HG03196 (cell line): ENCODE measurements around the gene SLC7A10.
"Not testable (repeated sequence)": the region's sequence is repeated elsewhere in the genome, so short reads cannot be mapped to it uniquely, and the experiment has no call there.

ENCODE experiments used
- ATAC-seq: cut with Tn5 transposase; IDR thresholded peaks from one replicate; pipeline ENCODE4 v1.9.1; 2021; ENCODE audit not compliant: unreplicated experiment

Gene SLC7A10

DNA sequence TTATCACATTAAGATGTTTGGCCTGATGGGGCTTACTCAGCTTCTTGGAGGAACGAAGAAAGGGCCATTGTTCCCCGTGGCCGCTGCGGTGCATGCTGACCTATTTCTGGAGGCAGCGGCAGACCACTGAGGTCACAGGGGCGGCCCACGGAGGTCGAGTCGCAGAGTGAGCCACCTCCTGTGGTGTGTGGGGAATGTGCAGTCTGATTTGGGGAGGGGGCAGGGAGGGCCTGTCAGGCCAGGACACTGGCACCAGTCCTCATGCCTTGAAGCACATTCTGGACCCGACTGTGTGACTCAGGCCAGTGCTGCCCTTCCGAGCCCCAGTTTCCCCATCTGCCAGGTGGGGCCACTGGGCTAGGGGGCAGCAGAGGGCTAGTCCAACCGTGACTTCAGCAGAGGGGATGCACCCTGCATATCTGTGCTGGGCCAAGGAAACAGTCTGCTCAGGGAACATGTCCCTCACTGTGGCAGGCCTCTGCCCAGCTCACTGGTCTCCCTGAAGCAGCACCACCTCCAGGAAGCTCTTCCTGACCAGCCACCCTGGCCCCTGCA, 6.3 kb downstream of the SLC7A10 start:
- ATAC-seq: no peak

DNA sequence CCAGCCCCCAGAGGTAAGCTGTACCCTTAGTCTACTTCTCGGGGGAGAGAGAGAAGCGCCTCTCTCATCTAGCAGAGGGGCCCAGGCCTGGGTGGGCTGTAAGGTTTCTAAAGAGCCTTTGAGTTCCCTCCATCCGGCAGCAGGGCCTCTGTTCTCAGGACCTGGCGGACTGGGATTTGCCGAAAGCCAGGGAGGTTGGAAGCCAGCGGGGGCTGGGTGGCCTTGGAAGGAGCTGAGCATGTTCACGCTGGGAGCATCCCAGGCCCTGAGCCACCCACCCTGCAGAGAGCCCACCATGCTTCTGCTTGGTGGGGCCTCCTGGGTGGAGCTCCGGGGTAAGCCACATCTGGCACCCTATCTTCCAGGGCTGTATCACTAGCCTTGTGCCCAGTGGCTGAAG, 7.8 kb downstream of the SLC7A10 start:
- no peak for ATAC-seq

DNA sequence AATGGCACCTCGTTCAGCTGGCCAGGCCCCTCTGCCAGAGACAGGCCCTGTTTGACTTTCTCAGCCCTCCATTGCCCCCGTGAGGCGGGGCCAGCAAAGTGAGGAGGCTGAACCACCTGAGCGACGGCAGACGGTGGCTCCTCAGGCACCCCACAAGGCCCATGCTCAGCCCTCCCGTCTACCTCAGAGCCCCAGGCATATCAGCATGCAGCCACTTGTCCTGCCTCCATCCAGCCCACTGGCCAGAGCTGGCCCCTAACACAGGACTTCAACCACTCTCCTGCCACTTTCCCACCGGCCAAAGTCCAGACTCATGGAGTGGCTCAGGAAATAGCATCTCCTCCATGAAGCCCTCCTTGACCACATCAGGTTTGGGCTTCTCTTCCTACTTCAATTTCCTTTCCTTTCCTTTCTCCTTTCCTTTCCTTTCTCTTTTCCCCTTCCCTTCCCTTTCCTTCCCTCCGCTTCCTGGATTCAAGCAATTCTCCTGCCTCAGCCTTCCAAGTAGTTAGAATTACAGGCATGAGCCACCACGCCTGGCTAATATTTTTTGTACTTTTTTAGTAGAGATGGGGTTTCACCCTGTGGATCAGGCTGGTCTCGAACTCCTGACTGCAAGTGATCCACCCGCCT, 9.3 kb downstream of the SLC7A10 start:
- no peak for ATAC-seq

- ATAC-seq: no peak
These were observed 10.0 kb downstream of the SLC7A10 start for GRCh38 chr19:33215438-33216197.

DNA sequence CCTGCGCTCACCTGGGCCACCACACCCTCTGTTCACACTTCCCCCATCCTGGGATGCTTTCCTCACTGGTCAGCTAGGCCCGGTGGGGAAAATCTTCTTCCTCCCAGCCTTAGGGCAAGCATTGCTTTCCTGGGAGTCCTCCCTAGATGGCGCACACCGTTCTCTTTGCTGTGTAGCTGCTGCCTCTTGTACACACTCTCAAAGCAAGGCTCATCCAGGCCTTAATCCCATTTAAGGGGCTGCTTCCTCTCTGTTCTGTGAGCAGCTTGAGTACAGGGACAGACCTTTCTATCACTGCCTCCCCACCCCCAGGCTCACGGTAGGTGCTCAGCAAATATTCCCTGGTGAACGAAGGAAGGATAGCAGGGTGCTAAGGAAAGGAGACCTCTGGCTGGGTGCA, 11.1 kb downstream of the SLC7A10 start:
- ATAC-seq: no peak

DNA sequence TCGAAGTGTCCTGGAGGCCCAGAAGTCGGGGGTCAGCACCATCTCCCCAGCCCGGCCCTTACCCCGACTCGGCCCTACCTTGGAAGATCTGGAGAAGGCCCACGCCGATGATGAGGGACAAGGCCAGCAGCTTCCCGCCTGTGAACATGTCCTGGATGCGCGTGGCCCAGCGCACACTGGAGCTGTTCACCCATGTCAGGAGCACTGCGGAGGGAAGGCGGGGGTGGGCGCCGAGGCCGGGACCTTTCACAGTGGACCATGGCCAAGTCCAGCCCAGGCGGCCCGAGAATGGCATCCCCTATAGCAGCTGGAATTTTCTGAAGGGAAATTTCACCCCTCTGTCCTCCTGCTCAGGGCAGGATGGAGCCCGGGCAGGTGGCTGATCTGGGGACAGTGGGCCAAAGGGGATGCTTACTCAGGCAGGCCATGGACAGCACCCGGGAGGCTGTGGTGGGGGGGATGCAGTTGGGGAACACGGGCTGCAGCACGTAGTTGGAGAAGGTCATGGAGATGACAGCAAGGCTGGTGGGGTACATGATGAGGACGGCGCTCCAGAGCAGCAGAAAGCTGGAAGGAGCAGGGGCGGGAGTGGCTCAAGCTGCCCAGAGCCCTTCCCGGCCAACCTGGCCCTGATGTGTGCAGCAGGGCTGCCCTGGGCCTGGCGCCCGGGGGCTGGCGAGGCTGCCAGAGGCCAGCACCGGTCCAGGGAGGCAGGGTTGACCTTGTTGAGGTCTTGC, 13.0 kb downstream of the SLC7A10 start:
- no peak for ATAC-seq

GRCh38 chr19:33211794-33212435, 13.7 kb downstream of the SLC7A10 start:
- ATAC-seq: no peak

- no peak for ATAC-seq
These were observed 15.2 kb downstream of the SLC7A10 start for GRCh38 chr19:33210266-33210940.

GRCh38 chr19:33209850-33210230, 15.8 kb downstream of the SLC7A10 start:
- not testable (repeated sequence) for ATAC-seq

- no peak for ATAC-seq
These were observed 16.5 kb downstream of the SLC7A10 start for GRCh38 chr19:33208904-33209849.

DNA sequence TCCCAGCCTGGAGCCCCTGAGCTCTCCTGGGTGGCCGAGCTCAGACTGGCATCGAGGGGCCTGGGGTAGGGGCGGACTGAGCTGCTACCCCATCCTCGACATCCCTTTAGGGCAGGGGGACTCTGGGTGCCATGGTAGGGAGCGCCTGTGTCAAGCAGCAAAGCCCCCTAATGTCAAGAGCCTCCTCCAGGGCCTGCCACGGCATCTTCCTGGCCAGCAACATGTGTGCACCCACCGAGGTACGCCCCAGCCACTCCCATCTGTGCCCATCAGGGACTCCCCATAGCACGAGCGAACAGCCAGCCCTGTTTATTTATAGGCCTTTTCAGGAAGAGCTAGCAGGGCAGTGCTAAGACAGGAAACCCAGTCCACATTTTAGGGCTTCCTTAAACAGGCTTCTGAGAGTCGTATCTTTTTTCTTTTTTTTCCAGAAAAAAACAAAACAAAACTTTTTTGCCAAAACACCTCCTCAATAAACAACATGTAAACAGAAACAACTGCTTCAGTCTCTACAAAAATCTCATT, 17.2 kb downstream of the SLC7A10 start:
- ATAC-seq: no peak

DNA sequence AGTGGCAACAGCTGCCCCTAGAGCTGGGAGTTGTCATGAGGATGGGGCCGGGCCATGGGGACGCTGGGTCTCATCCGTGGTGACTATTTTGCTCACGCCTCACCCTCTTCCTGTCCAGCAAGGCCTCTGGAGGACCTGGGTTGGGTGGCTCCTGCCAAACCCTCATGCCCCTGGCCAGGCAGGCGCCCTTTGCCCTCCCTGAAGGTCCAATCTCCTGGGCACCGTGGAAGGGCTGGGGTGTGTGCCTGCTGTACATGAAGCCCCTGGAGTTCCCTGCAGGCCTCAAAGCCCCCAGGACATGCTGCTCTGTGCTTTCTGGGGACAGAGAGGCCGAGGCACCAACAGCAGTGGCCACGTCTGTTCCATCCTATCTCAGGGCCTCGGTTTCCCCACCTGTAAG, 17.7 kb downstream of the SLC7A10 start:
- ATAC-seq: no peak

GRCh38 chr19:33207040-33207620, 18.5 kb downstream of the SLC7A10 start:
- ATAC-seq: no peak

GRCh38 chr19:33206261-33207039, 19.2 kb downstream of the SLC7A10 start:
- no peak for ATAC-seq

DNA sequence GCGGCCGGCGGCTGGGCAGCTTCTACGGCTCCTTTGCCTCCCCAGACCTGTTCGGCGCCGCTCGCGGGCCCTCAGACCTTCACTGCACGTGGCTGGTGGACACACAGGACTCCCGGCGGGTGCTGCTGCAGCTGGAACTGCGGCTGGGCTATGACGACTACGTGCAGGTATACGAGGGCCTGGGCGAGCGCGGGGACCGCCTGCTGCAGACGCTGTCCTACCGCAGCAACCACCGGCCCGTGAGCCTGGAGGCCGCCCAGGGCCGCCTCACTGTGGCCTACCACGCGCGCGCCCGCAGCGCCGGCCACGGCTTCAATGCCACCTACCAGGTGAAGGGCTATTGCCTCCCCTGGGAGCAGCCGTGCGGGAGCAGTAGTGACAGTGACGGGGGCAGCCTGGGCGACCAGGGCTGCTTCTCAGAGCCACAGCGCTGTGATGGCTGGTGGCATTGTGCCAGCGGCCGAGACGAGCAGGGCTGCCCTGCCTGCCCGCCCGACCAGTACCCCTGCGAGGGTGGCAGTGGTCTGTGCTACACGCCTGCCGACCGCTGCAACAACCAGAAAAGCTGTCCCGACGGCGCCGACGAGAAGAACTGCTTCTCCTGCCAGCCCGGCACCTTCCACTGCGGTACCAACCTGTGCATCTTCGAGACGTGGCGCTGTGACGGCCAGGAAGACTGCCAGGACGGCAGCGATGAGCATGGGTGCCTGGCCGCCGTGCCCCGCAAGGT, 20.0 kb downstream of the SLC7A10 start:
- ATAC-seq: no peak

GRCh38 chr19:33205110-33205509, 20.5 kb downstream of the SLC7A10 start:
- no peak for ATAC-seq

DNA sequence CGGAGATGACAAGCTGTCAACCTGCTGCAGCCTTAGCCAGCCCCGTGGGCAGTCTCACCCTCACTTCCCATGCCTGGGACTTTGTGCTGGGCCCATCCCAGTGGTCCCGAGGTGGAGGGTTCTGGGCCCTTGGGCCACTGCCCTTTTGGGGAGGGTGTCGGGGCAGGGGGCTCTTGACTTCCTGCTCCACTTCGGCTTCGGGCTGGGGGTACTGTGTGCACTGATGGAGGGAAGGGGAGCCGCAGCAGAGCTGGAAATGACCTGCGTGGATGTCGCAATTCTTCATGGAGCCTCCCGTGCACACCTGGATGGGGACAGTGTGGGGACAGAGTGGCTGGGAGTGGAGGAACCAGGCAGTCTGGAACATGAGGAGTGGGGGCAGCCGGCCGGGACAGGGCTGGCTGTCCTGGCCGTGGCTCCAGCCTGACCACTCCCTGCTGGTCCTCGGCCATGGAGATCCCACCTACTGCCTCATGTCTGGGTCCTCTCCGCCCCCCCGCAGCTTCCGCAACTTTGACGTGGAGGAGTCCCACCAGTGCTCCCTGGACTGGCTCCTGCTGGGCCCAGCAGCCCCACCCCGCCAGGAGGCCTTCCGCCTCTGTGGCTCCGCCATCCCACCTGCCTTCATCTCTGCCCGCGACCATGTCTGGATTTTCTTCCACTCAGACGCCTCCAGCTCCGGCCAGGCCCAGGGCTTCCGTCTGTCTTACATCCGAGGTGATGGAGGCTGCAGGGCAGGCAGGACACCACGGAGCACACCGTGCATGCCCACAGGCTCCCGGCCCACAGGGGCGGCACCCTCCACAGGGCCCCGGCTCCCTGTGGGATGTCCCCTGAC, 21.3 kb downstream of the SLC7A10 start:
- ATAC-seq: no peak
